Hair follicle dermal papilla cell (primary cell): ENCODE measurements around the gene ME2. TPM values are rescaled to one million over a fixed set of nuclear protein-coding genes. Genes with fewer than 3 reads are reported as not detected.

Source experiments
- small RNA-seq: library from RNA; depleted of rRNA; stranded (forward); fragments of <200 nt; gene quantifications from one replicate; pipeline ENCODE3, GENCODE V24; 2012
- total RNA-seq: library from RNA; depleted of rRNA; stranded (reverse); fragments of >200 nt; gene quantifications from 2 replicates; pipeline ENCODE4 v1.2.3, GENCODE V29; 2012

Gene ME2
- total RNA-seq: 26.6 and 27.4 TPM in 2 replicates

GRCh38 chr18:50878345-50879301 lies at the start of gene ME2:
Gene ME2, plus strand, starts transcription at chr18:50879118. Its CDS starts 16,703 bp downstream, at chr18:50895821.

GRCh38 chr18:50967714-50968661 lies 89.1 kb downstream of the ME2 start, which contains the start of gene ELAC1:
Gene ELAC1, plus strand, starts transcription at chr18:50968040. Its CDS starts 6,365 bp downstream, at chr18:50974405.

Small RNAs within 50 kb of the gene (small RNA-seq; reads per million reads assigned to genes)
- gene RF00019: not detected

Other genes starting within 250 kb of the ME2 start
- gene MRO, start 59.1 kb upstream of the ME2 start, total RNA-seq: 0.16 and 0.73 TPM in 2 replicates
- gene ELAC1, start 88.9 kb downstream of the ME2 start, total RNA-seq: 8.4 and 10.1 TPM in 2 replicates
- gene SMAD4, start 151.1 kb downstream of the ME2 start, total RNA-seq: 166 and 213 TPM in 2 replicates